ENCODE measurements around the gene ACBD4.

The ACBD4 gene

DNA sequence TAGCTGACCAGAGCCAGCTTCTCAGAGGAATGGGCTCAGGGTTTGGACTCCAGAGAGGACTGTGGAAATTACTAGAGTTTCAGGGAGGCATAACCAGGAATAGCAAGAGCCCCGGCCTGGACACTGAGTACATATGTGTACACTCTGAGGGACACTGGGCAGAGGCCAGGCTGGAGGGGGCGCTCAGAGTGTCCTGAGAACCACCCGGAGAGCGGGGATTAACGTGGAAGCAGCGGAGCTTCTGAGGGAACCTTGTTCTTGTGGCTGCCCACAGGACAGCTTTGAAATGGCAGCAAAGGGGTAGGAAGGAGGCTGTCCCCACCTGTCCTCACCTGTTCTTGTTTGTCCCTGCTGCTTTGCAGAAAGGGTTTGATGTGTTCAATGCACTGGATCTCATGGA is 31.0 kb upstream of the ACBD4 start:
- no peak for DNase-seq (ENCODE audit: low read depth)

DNA sequence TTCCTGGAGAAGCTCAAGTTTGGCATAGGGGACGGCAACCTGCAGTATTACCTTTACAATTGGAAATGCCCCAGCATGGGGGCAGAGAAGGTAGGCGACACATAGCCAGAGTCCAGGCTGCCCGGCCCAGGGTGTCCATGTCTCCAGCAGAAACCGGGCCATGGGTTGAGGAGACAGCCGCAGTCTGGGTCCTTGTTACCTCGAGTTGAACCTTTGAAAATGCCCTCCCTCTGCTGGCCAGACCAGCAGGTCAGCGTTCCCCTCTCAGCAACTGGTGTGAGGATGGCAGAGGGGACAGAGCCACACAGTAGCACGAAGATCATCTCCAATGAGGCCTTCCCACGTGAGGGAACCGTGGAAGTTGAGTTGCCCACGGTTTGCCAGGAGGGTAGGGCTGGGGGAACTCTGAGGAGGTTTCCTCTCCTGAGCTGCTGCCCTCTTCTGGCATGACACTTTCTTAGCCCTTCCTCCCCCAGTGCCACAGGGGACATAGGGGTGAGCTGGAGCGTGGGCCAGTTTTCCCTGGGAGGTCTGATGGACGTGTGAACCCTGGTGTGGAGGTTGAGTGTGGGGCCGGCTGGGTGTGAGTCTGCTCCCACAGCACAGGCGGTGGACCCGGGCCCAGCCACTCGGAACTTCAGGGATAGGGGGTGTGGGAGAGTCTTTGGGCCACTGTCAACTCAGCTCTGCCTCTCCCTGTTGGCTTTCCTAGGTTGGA is 30.4 kb upstream of the ACBD4 start:
- DNase-seq (ENCODE audit: low read depth): no peak

DNA sequence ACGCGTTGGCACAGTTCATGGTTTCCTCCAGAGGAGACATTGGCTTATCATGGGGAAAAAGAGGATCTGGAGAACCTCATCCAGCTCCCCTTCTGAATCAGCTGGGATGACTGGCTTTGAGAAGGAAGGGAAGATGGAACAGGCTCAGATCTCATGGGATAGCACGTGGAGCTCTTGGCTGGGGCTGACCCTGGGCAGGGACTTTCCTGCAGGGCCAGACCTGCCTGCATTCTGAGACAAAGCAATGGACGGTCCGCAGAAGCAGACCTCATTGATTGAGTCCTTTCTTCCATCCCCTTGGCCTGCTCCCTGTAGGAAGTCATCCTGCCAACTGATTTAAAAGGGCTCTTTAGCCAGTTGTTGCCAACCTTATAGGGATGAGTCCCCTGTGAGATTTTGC is 29.4 kb upstream of the ACBD4 start:
- no peak for DNase-seq (ENCODE audit: low read depth)

DNA sequence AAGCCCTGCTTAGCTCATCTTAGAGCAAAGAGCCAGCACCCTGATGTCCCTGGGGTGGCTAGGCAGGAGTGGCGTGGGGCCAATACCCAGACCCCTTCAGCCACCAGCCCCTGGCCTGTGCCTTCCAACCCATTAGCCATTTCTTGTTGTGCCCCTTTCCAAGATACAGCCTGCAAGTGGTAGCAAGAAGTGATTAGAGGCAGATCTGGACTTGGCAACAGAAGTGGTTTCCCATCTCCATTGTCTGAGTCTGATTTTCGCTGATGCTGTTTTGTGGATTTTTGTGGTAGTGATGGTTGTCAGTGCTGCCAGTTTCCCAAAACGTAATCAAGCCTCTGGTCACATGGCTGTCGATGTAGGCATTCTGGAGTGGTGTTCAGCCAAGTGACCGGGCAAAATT is 28.9 kb upstream of the ACBD4 start:
- no peak for DNase-seq (ENCODE audit: low read depth)

DNA sequence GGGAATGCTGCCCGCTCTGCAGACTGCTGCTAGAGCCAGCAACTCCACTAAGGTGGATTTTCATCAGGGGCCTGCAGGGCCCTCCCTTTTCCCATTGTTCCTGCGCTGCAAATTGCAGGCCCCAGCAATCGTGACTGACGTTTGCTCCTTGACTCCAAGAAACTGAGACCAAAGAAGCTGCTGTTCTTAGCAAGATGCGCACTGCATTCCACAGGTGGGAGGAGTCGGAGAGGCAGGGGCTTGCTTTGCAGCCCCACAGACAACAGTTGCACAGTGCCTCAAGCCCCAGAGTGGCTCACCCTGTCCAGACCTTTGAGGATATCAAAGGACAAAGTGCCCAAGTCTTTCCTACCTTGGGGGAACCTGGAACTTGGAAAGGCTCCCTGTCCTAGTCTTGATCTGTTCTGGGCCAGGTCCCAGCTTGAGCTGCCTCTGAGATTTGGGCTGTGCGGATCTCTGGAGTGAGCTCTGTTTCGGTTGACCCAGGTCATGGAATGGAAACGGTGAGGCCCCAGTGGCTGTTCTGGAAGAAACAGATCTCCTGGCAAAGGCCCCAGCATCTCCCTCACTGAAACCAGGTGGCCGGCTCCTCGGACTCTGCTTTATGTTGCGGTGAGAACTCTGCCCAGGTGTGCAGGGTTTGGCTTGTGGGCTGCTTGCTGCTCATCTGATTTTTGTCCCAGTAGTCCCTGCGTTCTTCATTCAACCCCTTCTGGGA is 28.0 kb upstream of the ACBD4 start:
- no peak for DNase-seq (ENCODE audit: low read depth)

DNA sequence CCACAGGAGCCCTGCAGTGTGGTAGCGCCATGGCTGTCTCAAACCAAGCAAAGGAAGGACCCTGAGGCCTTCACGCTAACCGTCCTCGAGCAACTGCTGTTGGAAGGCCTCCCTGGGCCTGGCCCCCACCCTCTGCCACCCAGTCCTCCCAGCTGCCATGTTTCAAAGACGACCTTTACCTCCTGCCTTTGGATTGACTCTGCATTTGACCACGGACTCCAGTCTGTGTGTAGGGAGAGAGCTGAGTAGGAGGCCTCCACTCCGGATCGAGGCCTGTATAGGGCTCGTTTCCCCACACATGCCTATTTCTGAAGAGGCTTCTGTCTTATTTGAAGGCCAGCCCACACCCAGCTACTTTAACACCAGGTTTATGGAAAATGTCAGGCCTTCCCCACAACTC is 27.4 kb upstream of the ACBD4 start:
- DNase-seq (ENCODE audit: low read depth): no peak

DNA sequence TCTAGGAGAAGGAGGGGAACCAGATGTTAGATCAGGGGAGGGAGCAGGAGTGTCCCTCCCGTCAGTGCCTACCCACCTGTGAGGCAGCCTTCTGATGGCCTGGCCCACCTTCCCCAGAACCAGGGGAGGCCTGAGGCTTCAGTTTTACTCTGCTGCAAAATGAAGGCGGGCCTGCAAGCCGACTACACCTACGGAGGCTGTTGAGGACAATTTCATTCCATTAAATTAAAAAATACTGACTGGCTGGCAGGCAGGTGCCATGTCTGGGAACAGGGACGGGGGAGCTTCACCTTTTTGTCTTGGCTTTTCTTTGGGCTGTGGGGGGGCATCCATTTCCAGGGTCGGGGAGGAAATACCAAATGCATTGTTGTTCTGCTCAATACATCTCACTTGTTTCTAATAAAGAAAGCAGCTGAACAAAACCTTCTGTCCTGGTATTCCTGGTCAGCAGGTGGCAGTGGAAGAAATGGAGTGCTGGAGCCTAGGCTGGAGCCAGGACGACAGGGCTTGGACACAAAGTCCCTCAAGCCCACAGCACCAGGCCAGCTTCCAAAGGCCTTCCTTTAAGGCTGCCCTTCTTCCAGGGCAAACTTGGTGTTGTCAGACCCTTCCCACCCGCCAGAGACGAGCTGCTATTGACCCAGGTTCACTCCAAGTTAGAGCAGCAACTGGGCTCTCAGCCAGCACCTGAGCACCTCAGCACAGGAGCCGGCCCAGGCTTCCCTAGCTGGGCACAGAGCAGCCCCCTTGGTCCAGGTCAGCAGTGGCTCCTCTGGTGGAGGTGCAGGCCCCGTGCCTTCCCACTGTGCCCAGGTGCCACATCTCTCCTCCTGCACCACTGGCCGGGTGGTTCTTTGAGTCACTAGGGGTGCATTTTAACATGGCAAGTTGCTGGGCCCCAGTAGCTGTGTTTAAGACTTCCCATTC is 26.6 kb upstream of the ACBD4 start:
- no peak for DNase-seq (ENCODE audit: low read depth)

DNA sequence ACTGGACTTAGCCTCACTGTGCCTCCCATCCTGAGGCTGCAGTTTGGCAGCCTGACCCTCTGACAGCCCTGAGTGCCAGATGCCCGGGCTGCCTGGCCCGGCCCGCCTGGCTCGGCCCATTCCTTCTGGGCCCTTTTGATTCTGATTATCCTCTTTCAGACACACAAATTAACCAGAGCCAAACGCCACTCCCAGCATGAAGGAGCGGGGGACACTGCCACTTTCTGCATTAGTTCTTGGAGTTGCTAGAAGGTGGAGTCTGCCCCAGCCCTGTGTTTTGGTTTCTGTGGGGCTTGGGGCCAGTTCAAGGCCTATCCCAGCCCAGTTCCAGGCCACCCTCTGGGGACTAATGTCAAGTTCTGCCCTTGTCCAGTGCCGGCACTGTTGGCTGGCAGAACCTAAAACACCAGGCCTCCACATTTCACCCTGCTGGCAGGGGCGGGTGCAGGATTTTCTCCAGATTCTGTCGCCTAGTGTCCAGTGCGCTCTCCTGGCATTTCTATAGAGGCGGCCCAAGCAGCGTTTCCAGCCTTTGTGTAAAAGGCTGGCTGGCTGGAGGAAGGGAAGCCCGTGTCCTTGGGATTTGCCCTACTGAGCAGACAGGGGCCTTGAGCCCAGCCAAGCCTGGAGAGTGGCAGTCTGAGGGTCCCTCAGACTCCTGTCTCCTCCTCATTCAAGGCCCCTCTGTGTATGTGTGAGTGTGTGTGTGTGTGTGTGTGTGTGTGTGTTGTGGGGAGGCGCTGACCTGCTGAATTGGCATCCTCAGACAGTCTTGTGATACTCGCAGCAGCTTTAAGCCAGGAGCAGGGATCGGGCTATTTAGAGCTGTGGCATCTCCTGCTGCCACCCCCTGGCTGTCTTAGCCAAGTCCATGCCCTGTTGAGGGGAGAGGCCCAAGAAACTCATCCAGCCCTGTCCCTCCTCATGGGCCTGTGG is 24.5 kb upstream of the ACBD4 start:
- DNase-seq (ENCODE audit: low read depth): no peak

DNA sequence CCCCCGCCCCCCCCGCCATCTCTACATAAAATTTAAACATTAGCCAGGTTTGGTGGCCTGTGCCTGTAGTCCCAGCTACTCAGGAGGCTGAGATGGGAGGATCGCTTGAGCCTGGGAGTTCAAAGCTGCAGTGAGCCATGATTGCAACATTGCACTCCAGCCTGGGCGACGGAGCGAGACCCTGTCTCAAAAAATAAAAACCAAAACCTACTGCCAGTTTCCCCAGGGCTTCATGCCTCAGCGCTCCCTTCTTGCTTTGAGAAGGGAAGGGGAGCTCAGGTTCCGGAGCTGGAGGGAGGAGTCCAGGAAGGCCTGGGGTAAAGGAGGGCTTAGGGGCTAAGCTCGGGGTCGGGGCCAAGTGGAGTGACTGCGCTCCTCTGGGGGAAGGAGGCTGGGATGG is 23.6 kb upstream of the ACBD4 start:
- DNase-seq (ENCODE audit: low read depth): no peak

DNA sequence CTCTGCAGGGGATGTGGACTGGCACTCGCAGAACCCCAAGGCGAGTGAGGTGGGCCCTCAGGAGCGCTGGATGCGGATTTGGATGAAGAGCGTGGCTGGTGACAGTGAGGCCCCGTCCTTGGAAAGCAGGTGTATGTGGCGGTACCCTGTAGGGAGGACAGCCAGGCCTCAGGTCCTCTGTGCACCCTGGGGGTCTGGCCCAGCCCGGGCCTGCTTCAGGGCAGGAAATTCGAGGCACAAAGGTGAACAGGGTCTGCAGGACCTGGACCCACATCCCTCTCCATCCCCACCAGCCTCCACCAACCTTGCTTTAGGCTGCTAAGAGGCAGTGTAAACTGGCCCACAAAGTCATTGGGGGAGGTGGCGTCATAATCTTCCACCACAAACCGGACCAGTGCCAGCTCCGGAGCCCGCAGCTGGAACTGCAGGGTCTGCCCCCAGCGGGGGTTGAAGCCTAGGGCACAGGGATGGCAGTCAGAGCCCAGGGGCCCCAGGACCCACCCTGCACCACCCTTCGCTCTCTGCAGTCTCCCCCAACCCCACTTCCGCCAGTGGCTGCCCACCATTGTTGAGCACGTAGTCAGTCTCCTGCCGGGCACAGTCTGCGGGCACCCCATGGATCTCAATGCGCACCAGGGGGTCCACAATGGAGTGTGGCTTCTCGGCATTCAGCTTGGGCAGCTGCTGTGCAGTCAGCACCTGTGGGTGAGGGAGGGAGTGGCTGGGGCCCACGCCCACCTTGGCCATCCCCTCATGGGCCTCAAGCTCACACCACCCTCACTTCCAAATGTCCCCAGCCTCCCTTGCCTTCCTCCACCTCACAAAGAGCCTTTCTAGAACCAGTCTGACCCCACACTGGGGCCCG is 22.7 kb upstream of the ACBD4 start:
- DNase-seq (ENCODE audit: low read depth): no peak

DNA sequence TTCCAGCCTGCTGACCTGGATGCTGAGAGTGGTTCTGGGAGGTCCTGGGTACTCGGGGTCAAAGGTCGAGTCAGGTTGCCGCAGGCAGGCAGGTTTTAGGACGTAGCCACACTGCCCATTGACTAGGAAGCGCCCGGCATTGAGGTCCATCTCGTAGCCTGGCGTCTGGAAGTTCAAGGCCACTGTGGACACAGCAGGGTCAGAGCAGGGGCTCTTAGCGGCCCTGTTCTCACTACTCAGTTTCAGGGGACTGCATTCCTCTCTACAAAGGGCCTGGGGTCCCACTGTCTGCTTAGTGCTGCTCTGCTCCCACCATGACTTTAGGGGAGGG is 22.1 kb upstream of the ACBD4 start:
- DNase-seq (ENCODE audit: low read depth): no peak

DNA sequence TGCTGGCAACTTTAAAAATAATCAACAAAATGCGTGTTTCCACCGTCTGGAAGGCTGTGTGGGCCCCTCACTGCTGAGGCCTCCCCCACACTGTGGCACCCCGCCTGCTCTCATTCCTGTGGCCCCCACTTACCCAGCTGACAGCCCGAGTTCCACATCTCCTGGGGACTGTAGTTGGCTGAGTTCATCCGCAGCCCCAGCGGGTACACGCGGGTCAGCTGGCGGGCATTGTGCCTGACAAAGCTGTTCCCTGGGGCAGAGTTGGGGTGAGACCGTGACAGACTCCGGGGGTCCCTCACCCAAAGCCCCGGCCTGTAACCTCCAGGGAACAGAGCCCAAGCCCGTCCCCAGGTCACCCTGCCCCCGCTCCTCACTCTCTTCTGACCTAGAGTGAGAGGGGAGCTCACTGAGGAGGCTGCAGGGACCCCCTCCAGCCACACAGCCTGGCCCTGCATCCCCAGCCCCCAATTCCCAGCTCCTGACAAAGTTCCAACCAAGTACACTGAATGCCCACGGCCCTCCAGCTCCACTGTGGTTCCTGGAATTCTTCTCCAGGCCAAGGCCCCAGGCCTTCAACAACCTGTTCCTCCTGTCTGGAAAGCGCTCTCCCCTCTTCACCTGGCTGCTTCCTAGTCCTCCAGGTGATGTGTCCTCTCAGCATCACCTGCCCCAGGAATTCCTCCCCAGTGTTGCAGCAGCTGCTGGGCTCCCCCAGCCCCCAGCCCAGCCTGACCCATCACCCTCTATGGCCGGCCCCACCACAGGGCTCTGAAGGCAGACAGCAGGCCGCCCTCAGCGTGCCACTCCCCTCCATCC is 21.2 kb upstream of the ACBD4 start:
- no peak for DNase-seq (ENCODE audit: low read depth)

DNA sequence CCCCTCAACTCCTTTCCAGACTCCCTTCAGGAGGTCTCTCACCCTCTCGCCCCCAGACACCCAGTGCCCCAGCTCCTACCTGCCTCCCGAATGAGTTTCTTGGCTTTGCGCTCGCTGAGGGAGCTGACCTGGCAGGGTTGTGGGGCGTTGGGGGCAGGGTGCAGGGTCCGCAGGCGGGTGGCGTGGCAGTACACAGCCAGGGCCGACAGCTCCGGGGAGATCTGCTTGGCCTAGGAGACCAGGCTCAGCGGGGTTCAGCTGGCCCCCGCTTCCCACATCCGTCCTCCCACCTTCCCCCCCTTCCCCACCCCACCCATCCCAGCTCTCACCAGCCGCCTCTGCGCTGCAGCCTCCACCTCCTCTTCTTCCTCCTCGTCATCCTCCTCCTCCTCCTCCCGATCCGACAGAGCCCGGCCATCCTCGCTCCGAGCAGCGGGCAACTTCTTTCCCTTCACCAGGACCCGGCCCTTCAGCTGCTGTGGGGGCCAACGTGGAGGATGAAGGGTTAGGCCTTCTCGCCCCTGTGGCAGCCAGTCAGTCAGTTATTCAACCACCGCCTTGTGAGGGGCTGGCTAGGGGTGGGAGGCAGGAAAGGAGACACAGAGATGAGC is 20.4 kb upstream of the ACBD4 start:
- DNase-seq (ENCODE audit: low read depth): no peak

DNA sequence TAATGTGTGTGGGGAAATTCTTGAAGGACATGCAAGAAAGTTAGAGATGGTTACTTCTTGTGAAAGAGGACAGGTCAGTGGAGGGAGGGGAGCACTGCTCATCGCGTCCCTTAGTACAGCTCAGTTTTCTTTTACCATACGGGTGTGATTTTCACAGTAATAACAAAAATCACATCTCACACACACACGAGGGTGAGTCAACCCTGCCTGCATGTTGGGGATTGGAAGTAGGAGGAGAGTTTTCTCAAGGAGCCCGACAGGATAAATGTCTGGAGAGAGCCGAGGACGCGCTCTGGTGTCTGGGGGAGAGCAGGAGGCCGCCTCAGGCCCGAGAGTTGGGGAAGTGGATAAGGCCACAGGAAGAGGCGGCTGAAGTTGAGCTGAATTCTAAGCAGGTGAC is 19.6 kb upstream of the ACBD4 start:
- DNase-seq (ENCODE audit: low read depth): no peak

DNA sequence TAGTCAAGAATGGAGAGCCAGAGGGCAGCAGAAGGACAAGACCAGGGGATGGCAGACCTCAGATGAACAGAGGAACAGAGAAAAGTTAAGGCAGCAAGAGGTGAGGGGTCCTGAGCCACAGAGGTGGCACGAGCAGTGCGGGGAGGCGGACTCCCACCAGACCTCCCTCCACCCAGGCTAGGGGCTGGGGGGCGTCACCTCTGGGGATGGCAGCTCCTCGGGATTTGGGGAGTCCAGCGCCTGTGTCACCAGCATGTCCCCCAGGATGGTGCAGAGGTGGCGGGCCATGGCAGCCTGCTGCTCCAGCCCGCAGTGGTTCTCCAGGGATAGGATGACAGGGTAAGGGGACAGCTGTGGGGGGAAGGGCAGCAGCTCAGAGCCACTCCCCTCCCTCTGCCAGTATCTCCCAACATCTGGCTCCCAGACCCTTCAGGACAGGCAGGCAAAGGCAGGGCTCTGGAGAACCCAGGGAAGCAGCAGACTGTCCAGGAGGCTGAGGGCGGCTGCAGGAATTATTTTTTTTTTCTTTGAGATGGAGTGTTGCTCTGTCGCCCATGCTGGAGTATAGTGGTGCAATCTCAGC is 19.0 kb upstream of the ACBD4 start:
- DNase-seq (ENCODE audit: low read depth): no peak

DNA sequence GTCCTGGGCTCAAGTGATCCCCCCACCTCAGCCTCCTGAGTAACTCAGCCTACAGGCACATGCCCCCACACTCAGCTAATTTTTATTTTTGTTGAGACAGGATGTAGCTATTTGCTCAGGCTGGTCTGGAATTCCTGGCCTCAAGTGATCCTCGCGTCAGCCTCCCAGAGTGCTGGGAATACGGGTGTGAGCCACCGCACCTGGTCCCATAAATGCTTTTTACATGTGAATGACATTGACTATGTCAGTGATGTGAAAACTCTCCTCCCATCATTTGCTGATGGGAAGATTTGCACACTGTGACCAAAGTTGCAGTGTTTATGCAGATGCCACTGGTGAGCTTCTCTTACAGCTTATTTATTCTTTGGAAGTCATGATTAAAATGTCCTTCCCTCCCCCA is 18.2 kb upstream of the ACBD4 start:
- DNase-seq (ENCODE audit: low read depth): no peak

DNA sequence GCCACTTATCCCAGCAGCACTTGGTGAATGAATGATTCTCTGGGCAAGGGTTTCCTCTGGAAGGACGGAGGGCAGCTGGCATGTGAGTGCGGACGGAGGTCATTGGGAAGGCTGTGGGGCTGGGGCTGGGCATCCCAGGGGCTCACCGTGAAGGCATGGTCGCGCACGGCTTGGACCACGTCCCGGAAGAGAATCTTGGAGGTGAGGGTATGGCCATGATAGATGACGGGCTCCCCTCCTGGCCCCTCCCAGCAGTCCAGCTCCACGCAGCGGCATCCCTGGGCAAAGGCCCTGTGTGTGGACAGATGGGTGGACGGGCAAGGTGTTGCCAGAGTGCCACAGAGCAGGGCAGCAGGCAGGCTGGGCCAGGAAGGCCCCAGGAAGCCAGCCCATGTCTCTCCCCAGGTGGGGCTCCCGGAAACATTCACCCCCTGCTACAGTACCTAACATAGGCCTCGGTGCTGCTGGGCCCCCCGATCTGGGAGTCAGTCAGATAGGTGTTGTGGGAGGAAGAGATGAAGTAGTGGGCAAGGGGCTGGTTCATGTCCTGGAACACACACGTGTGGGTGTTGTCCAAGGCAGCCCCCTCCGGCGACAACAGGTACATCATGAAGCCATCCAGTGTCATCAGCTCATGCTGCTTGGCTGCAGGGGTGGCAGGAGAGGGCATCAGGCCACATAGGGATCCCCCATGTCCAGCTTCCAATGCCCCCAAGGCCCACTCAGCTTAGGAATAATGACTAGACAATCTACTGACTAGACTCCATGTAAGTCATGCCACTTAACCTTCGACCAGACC is 17.4 kb upstream of the ACBD4 start:
- DNase-seq (ENCODE audit: low read depth): no peak

DNA sequence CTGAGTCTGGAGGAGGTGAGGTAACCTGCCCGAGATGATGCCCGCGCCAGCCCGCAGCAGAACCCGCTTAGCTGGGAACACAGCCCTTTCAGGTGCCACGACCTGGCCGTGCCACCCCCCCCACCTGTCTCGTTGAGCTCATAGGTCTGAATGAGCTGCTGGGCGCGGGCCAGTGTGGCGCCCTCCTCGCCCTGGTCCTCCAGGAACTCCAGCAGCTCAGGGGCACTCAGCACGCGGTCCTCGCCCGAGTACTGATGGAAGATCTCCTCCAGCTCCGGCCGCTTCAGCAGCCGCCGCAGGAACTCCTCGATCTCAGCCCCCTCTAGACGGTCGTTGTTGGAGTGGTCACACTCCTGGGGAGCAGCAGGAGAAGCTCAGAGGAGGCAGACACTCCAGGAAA is 16.8 kb upstream of the ACBD4 start:
- no peak for DNase-seq (ENCODE audit: low read depth)

All from stimulated activated CD8-positive, alpha-beta memory T cell treated with anti-CD3 and anti-CD28 coated beads, Interleukin-15, amount 100 ng/mL, for 1 hour (primary cell).